AG04450 (cell line): ENCODE results near the gene CCDC6. TPM values are rescaled to one million over a fixed set of nuclear protein-coding genes. Genes with fewer than 3 reads are reported as not detected.

Source experiments
- CTCF ChIA-PET: fragments of 300-600, 350-600 bp; formaldehyde crosslinking; extraction: SDS; loops from one replicate; lab custom pipeline; 2022; ENCODE audit warnings: antibody characterized with exemption, inconsistent platforms; lab: Charles Lee
- POLR2A ChIA-PET: fragments of 350-600 bp; formaldehyde crosslinking; extraction: SDS; loops from one replicate; lab custom pipeline; 2021; ENCODE audit warnings: antibody characterized with exemption, inconsistent platforms; lab: Yijun Ruan, JAX
- DNase-seq: peaks from one replicate; pipeline ENCODE4 v3.0.0-alpha.2; 2011; ENCODE audit warnings: low read depth, low spot score
- H3K27ac ChIP-seq: one replicate; pipeline ENCODE4 v1.5.1; 2012; ENCODE audit warnings: low read depth, low read length, control low read depth
- H3K27me3 ChIP-seq: one replicate; pipeline ENCODE4 v1.6.0; 2012; ENCODE audit warnings: low read length; ENCODE audit not compliant: control insufficient read depth, insufficient read depth
- H3K4me3 ChIP-seq: 2 replicates; pipeline ENCODE4 v1.5.1; 2011; ENCODE audit warnings: mild to moderate bottlenecking, low read depth, low read length, control low read depth
- H3K9me3 ChIP-seq: 2 replicates; pipeline ENCODE4 v1.5.1; 2012; ENCODE audit warnings: low read length; ENCODE audit not compliant: control insufficient read depth, insufficient read depth
- CTCF ChIP-seq: IDR thresholded peaks from 2 replicates; pipeline ENCODE4 v1.5.1; 2011; ENCODE audit warnings: low read depth, low read length, control low read depth, inconsistent platforms
- polyA plus RNA-seq: library from polyadenylated mRNA; depleted of rRNA; stranded (reverse); fragments of >200 nt; gene quantifications from 2 replicates; pipeline ENCODE4 v1.2.3, GENCODE V29; 2011

CCDC6 gene
- polyA plus RNA-seq, 1 experiment = 51.1 TPM

- TF ChIP-seq CTCF = no peak
- no peaks in the 10 kb centered on the region for H3K27me3 ChIP-seq
- CTCF ChIA-PET = interaction anchor here (1.0 kb wide), 1 partner anchor 342 kb away, joined by 3 read pairs; no protein-coding TSS in a partner anchor
- H3K9me3 ChIP-seq = no peaks in the 10 kb centered on the region
- POLR2A ChIA-PET = no interaction called here
- DNase-seq = peak; percentile 21
- no peak overlapping the region for H3K4me3 ChIP-seq
- H3K27ac ChIP-seq = no peak overlapping the region
These were observed 148.4 kb downstream of the CCDC6 start for GRCh38 chr10:59757966-59758365.

GRCh38 chr10:59754951-59755350 is 151.4 kb downstream of the CCDC6 start:
- TF ChIP-seq CTCF = no peak
- H3K27me3 ChIP-seq = no peaks in the 10 kb centered on the region
- no peaks in the 10 kb centered on the region for H3K9me3 ChIP-seq
- DNase-seq = no peak
- H3K4me3 ChIP-seq = no peak overlapping the region
- no peak overlapping the region for H3K27ac ChIP-seq
- CTCF ChIA-PET = no interaction called here
- POLR2A ChIA-PET = no interaction called here

GRCh38 chr10:59753267-59753666 is 153.1 kb downstream of the CCDC6 start, which contains the start of gene MRLN:
Gene MRLN, minus strand, starts transcription at chr10:59753455.
- H3K27ac ChIP-seq = no peak within 1 kb of the TSS
- H3K9me3 ChIP-seq = no peaks in the 10 kb centered on the region
- ChIA-PET CTCF (interaction anchor here (0.7 kb wide), 1 partner anchor 19 kb away, joined by 8 read pairs; no protein-coding TSS in a partner anchor), POLR2A (no interaction called here)
- no peak within 1 kb of the TSS for H3K4me3 ChIP-seq
- peaks cover 3% of the 10 kb centered on the region for H3K27me3 ChIP-seq
- no peak for DNase-seq
- no peak for TF ChIP-seq CTCF

GRCh38 chr10:59752278-59752940 is 153.9 kb downstream of the CCDC6 start:
- no peak overlapping the region for H3K27ac ChIP-seq
- no peak for DNase-seq
- no peaks in the 10 kb centered on the region for H3K9me3 ChIP-seq
- ChIA-PET POLR2A (no interaction called here), CTCF (no interaction called here)
- TF ChIP-seq CTCF = no peak
- H3K4me3 ChIP-seq = no peak overlapping the region
- peaks cover 3% of the 10 kb centered on the region for H3K27me3 ChIP-seq

DNA sequence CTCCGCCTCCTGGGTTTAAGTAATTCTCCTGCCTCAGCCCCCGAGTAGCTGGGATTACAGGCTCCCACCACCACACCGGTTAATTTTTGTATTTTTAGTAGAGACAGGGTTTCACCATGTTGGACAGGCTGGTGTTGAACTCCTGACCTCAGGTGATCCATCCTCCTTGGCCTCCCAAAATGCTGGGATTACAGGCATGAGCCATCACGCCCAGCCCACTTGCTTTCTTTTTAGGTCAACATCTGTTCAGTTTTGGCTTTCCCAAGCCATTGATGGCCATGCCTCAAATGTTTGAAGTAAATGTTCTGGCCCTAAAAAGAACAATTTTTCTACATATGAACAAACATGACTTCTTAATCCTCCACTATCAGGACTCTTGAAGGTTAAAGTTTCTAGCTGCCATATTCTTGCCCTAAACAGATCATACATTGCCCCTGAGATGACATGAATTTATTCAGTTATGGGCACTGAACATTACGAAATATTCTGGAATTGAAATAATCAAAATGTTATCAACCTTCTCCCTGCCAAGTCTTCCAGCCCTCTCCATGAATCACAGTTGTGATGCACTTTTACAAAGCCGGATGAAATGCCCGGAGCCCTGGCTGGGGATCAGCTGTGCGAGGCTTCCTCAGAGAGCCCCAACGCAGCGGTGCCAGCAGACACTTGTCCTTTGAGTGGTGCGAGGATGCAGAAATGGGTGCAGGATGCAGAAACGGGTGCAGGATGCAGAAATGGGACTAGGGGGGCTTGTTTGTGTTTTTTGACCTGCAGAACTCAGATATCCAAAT is 156.0 kb downstream of the CCDC6 start:
- no peak for DNase-seq

More for the DNA sequence above, 156.0 kb downstream of the CCDC6 start:
- no peak for TF ChIP-seq CTCF
- Histone ChIP-seq H3K9me3 (no peaks in the 10 kb centered on the region), H3K27me3 (peaks cover 3% of the 10 kb centered on the region), H3K4me3 (no peak overlapping the region), H3K27ac (no peak overlapping the region)
- ChIA-PET POLR2A (no interaction called here), CTCF (interaction anchor here (0.7 kb wide), 1 partner anchor 424 kb away, joined by 7 read pairs; no protein-coding TSS in a partner anchor)
